HL-60 (cell line): ENCODE results near the gene FAM47E.

Experiments used
- GABPA ChIP-seq: IDR thresholded peaks from 2 replicates; pipeline ENCODE4 v1.6.1; 2012; ENCODE audit warnings: low read depth
- POLR2AphosphoS5 ChIP-seq: IDR thresholded peaks from 2 replicates; pipeline ENCODE4 v1.6.1; 2012; ENCODE audit warnings: low read depth
- REST ChIP-seq: IDR thresholded peaks from 2 replicates; pipeline ENCODE4 v1.6.1; 2012; ENCODE audit warnings: low read depth; ENCODE audit not compliant: insufficient replicate concordance
- SPI1 ChIP-seq: IDR thresholded peaks from 2 replicates; pipeline ENCODE4 v1.6.1; 2012; ENCODE audit warnings: low read depth, mild to moderate bottlenecking, borderline replicate concordance
- TF ChIP-seq, protein P1 (sequence below): IDR thresholded peaks from one replicate; pipeline ENCODE4 v1.5.1; 2011; ENCODE audit warnings: low read length, control low read depth, inconsistent platforms; ENCODE audit not compliant: insufficient read depth

DNA sequence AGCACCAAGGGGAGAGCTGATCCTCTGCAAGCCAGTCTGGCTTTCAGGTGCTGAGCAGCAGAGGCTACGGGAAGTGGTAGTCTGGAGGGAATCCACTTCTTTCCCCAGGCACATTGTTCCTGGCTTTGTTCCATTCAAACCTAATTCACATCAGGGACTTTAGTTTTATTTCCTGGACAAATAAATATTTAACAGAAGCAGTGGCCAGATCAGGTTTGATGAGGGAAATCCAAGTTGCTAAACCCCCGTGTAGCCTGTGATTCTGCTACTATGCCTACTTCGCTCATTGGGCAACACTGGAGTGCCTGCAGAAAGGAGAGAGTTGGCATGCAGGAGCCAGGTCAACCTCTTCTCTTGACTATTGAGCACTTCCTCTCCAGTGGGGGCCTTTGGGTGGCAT is 41.2 kb downstream of the FAM47E start:
- TF ChIP-seq, protein P1, sequence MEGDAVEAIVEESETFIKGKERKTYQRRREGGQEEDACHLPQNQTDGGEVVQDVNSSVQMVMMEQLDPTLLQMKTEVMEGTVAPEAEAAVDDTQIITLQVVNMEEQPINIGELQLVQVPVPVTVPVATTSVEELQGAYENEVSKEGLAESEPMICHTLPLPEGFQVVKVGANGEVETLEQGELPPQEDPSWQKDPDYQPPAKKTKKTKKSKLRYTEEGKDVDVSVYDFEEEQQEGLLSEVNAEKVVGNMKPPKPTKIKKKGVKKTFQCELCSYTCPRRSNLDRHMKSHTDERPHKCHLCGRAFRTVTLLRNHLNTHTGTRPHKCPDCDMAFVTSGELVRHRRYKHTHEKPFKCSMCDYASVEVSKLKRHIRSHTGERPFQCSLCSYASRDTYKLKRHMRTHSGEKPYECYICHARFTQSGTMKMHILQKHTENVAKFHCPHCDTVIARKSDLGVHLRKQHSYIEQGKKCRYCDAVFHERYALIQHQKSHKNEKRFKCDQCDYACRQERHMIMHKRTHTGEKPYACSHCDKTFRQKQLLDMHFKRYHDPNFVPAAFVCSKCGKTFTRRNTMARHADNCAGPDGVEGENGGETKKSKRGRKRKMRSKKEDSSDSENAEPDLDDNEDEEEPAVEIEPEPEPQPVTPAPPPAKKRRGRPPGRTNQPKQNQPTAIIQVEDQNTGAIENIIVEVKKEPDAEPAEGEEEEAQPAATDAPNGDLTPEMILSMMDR, result no peak
- TF ChIP-seq POLR2AphosphoS5, result no peak
- TF ChIP-seq SPI1, result no peak
- no peak for TF ChIP-seq GABPA
- TF ChIP-seq REST, result no peak
